Muscle of back (tissue), 11 donors: ENCODE measurements around the gene XRCC4. TPM values are rescaled to one million over a fixed set of nuclear protein-coding genes. Genes with fewer than 3 reads are reported as not detected.
"Not testable (repeated sequence)": the region's sequence is repeated elsewhere in the genome, so short reads cannot be mapped to it uniquely, and the experiment has no call there.

Experiments
- DNase-seq, 3 donors: peaks; one replicate each; pipeline versions ENCODE4 v3.0.0 to v3.0.0-alpha.2; 2013
- polyA plus RNA-seq, 10 donors: library from polyadenylated mRNA; unstranded; fragments of 120-200 nt; gene quantifications; one replicate each; pipeline ENCODE4 v1.2.1, GENCODE V29; 2013; ENCODE audit not compliant: insufficient read length in 10 of 10

The XRCC4 gene
- polyA plus RNA-seq, 10 donors: 5.0 to 8.0 (median 6.1) TPM

DNA sequence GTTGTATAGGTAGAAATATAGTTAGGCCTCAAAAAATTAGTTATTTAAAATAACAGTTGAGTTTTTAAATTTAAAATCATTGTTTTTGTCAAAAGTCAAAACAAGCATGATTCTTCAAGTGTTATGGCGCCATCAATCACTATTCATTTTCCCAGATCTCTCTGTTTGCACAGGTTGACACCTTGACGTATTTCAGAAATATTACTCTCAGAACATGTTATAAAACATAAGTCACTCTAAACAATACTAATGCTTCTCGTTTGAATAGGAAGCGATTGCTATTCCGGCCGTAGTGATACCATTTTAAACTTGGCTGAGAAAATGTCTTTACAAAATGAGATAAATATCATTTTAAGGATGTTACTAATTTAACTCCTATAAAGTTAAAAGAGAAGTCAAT is 268.1 kb downstream of the XRCC4 start:
- DNase-seq: no peak

- DNase-seq: no peak
Measured at GRCh38 chr5:83348281-83348780, 271.0 kb downstream of the XRCC4 start.

- DNase-seq: no peak
Measured at GRCh38 chr5:83353231-83353630, 275.9 kb downstream of the XRCC4 start.

- DNase-seq: no peak
Measured at GRCh38 chr5:83353774-83354173, 276.4 kb downstream of the XRCC4 start.

- no peak for DNase-seq
Measured at GRCh38 chr5:83354958-83355357, 277.6 kb downstream of the XRCC4 start.

GRCh38 chr5:83355482-83356014 is 278.2 kb downstream of the XRCC4 start:
- DNase-seq: not testable (repeated sequence)

- no peak for DNase-seq
Measured at GRCh38 chr5:83357621-83358231, 280.4 kb downstream of the XRCC4 start.

- no peak for DNase-seq
Measured at GRCh38 chr5:83360573-83360972, 283.2 kb downstream of the XRCC4 start.

DNA sequence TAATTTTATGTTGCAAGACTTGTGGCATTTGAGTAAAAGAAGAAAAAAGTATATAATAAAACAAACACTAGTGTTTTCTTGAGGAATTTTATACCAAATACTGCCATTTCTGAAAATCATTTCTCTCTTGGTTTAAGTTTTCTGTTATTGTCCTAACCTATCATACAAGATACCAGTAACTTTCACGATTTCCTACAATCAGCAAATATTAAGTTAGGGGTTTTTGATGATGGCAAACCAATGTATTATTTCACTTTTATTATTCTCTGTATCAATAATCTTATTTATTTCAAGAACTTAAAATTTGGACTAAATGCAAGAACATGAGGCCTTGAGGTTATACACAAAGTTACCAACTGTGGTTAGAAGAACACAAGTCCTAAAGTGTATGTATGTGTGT is 285.2 kb downstream of the XRCC4 start:
- no peak for DNase-seq

DNA sequence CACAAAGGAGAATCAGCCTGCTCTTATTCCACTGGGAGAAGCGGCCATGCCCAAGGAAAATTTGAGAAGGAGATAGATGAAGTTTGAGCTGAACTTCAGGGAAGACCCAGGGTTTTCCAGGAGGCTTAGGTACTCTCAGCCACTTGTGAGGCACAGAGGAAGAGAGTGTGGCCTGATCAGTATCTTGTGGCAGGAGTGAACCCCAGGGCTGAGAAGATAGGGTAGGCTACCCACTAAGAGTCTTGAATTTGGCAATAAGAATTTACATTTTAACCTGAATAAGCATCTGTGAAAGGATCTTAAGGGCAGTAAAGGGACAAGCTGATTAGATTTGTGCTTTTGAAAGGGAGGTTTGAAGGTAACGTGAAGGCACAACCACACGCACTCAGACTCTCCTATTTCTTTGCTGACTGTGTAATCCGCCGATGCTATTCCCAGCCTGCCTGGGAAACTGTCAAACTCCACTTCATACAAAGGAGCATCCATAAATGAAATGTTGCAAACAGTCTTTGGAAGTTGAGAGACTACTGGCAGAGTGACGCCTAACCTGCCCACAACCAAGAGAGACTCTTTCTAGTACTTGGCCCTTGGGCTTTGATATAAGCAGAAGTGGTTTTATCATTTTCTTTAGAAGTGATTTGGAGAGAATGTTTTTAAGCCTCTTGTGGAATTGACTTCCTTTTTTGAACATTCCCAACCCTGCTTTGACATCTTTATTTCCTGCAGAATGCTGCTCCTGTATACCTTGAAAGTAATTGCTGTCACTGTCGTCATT is 286.0 kb downstream of the XRCC4 start:
- no peak for DNase-seq

DNA sequence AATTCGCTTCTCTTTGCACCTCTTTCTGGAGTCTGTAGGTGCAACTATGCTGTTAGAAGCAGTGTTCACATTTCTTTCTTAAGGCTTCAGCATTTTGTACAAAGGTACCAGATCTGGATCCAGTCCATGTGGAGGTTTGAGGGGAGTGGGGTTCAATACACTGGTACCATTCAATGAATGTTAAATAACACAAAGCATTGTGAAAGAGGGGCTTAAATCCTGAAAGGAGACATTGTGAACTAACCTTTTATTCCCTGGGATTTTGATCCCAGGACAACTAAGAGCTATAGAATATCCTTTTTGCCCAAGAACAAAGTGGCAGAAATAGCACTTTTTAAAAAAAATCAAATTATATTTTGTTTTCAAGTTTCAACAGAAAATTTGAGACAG is 286.5 kb downstream of the XRCC4 start:
- no peak for DNase-seq

DNA sequence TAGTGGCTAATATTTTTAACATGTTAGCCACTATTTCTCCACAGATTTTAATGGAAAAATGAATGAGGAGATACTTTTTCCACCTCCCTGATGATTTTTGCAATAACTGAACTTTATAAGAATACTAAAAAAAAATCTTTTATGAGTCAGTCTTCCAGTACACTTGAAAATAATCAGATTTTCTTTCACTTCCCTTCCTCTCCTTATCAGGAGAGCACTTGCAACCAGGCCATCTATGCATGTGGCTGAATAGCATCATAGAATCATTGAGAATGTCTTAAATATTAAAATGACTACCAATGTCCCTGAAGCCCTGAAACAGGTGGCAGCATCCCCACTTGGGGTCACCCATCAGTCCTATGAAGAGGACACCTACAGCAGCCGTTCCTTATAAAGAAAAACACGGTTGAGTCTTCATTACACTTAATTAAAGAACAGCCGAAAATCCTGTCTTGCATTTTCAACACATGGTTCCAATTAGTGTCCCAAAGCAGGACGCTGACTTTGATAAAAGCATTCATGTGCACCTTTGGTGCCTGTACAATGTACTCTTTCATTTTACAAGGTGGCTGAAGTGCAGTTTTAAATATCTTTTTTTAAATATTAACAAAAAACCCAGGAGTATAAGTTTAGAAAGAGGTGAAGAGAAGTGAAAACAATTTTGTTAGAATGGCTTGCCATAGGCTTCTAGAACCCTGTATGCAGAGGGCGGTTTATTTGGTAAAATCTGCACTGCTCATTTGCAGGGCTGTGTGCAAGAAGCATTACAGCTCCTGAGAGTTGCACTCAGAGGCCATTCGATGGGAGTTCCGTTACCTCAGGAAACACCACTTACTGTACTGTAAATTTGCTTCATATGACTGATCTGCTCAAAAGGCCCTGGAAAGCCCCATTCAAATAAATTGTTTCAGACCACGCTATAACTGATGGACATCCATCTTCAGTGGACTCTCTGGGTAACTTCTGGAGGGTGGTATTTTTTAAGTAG is 287.3 kb downstream of the XRCC4 start:
- DNase-seq: no peak

DNA sequence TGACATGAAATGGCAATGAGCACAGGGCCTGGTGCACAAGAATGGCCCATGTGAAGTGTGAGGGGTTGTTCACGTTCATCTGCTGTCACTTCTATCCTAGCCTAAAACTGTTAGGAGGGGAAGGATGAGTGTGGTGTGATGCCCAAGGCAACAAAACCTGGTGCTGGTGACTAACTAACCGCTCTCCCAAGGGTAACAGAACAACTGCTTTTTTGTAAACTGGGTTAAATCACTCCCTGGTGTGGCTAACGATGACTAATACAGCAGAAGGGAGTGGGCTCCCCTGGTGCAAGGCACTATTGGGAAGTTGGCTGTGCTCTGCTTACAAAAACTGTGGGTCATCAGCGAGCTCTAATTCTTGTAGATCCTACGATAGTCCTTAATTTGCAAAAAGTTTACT is 291.0 kb downstream of the XRCC4 start:
- DNase-seq: peak in 1 of 3 donors; percentile 38

DNA sequence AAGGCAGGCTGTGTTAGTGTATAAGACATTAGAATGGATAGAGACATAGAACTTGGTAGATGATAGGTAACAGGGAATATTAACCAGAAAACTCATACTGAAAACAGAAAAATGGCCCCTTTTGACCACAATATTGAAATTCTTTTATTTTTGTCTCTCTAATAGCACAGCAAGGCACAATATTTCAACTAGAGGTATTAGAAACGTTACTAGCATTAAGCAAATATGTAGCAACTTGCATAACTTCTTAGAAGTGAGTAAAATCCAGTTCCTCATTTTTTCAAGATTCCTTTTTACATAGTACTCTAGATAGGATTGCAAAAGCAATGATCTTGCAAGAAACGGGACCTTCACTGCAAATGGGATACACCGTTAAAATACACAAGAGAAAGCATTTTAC is 291.5 kb downstream of the XRCC4 start:
- DNase-seq: no peak

- DNase-seq: no peak
Measured at GRCh38 chr5:83370957-83371356, 293.6 kb downstream of the XRCC4 start.

DNA sequence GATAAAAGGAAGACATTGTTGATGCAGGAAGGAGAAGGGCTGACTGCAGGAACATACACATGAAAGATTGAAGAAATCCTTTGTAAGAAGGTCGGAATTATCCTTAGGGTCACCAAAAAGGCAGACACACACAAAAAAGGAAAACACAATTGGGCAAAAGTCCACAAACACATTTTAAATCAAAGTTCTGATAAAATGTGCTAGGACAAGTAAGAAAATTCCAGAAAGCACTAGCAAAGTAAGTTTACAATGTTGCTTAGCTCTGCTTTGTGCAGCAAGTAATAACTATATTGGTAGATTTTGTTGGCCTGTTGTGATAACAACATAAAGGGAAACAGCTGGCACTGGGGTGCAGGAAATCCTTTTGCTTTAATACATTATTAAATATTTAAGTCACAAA is 294.4 kb downstream of the XRCC4 start:
- DNase-seq: no peak

GRCh38 chr5:83374547-83374946 is 297.2 kb downstream of the XRCC4 start:
- peak in 1 of 3 donors; percentile 35 for DNase-seq

DNA sequence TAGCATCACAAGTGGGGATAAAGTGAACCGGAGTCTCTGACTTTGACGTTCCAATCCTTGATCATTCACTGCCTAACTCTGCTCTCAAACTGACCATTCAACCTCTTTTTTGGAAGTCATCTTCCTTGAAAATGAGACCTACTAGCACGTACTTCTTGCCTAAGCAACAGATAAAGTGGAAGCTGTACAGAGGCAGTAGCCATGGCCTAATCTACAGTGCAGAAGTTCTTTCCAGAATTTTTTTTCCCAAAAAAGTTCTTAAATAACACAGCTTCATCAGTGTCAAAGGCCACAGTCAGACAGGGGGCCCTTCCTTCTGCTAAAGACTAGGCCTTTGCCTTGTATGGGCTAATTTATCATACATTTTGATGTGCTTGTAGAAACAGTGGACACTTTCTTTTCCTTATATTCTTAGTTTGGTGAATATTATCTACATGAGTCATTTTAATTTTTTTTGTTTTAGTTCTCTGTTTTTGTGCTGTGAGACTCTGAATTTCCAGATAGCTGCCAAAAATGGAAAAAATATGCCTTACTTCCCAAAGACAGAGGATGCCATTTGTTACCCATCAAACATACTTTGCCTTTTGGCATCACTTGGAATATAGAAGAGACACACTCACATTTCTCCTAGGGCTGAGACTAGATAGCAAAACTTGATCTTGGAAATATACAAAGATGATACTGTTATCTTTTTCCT is 297.9 kb downstream of the XRCC4 start:
- DNase-seq: peak in 1 of 3 donors; percentile 16

DNA sequence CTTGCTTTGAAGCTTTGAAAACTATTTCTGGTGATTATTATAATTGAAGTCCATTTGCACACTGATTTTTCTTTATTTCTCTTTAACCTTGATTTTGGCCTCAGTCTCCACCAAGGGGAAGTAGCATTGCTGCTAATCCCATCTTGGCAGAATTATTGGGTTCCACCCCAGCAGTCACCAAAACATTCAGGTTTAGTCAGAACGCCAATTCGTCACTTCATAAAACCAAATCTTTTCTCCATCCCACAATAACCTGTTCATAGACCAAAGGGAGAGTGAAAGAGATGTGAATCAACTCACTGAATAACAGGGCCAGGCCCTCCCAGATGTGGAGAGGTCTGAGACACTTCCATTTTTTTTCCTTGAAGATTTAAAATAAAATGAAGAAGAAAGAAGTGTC is 299.1 kb downstream of the XRCC4 start:
- no peak for DNase-seq

DNA sequence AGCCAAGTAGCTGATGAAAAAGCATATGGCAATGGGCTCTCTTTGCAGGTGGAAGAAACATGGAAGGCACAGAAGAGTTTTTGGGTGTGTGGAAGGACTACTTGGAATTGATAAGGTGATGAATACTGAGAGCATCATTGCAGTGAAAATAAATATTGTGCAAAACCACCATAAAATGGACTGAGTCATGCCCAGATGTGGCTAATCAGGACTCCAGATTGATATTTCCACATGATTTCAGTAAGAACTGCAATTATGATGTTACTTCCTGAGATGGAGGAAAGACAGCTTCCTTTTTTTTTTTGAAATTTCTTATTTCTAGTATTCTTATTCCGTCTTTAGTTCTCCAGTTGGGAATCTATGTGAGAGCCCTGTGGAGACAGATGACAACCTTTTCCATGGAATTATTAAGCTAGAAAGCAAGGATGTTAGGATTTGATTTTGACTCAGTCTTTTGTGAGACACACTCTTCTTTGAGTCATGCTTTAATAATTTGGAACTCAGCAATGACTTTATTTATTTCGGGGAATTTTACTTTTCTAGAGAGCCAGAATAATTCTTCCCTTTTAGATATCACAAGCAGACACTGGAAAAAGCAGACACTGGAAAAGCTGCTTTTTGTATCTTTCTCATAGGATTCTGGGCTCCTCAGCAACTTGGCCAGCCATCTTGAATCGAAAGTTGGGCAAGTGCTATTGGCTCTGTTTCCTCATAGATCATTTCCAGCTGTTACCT is 300.0 kb downstream of the XRCC4 start:
- peak; percentile 33 to 57 (median 43) for DNase-seq
